ENCODE results near the gene AMMECR1.
"Not testable (repeated sequence)": the region's sequence is repeated elsewhere in the genome, so short reads cannot be mapped to it uniquely, and the experiment has no call there.

Gene AMMECR1

GRCh38 chrX:110163488-110163887 is 154.4 kb downstream of the AMMECR1 start:
- FAIRE-seq: no peak

GRCh38 chrX:110162867-110163266 is 155.0 kb downstream of the AMMECR1 start:
- no peak for FAIRE-seq

GRCh38 chrX:110162131-110162530 is 155.8 kb downstream of the AMMECR1 start:
- no peak for FAIRE-seq

- FAIRE-seq: no peak
These were observed 156.6 kb downstream of the AMMECR1 start for GRCh38 chrX:110161361-110161686.

GRCh38 chrX:110159865-110160264 is 158.0 kb downstream of the AMMECR1 start:
- FAIRE-seq: no peak

GRCh38 chrX:110159235-110159634 is 158.7 kb downstream of the AMMECR1 start:
- FAIRE-seq: no peak

- no peak for FAIRE-seq
These were observed 160.4 kb downstream of the AMMECR1 start for GRCh38 chrX:110157444-110157843.

- FAIRE-seq: peak; percentile 73
These were observed 161.6 kb downstream of the AMMECR1 start for GRCh38 chrX:110156167-110156754.

- no peak for FAIRE-seq
These were observed 162.1 kb downstream of the AMMECR1 start for GRCh38 chrX:110155759-110156158.

- not testable (repeated sequence) for FAIRE-seq
These were observed 163.6 kb downstream of the AMMECR1 start for GRCh38 chrX:110154328-110154727.

- FAIRE-seq: no peak
These were observed 164.0 kb downstream of the AMMECR1 start for GRCh38 chrX:110153896-110154295.

GRCh38 chrX:110153244-110153643 is 164.6 kb downstream of the AMMECR1 start:
- FAIRE-seq: no peak

- FAIRE-seq: no peak
These were observed 171.4 kb downstream of the AMMECR1 start for GRCh38 chrX:110146521-110146920.

- FAIRE-seq: peak; percentile 59
These were observed 172.0 kb downstream of the AMMECR1 start for GRCh38 chrX:110145854-110146253.

- FAIRE-seq: no peak
These were observed 172.6 kb downstream of the AMMECR1 start for GRCh38 chrX:110145311-110145710.

Measured in endometrium (tissue), 2 donors.